Measurements from ENCODE around the gene IFT122. TPM values are rescaled to one million over a fixed set of nuclear protein-coding genes. Genes with fewer than 3 reads are reported as not detected.
"Not testable (repeated sequence)": the region's sequence is repeated elsewhere in the genome, so short reads cannot be mapped to it uniquely, and the experiment has no call there.

The IFT122 gene
- total RNA-seq, 1 donor from 2014 or later, result 28.6 TPM

DNA sequence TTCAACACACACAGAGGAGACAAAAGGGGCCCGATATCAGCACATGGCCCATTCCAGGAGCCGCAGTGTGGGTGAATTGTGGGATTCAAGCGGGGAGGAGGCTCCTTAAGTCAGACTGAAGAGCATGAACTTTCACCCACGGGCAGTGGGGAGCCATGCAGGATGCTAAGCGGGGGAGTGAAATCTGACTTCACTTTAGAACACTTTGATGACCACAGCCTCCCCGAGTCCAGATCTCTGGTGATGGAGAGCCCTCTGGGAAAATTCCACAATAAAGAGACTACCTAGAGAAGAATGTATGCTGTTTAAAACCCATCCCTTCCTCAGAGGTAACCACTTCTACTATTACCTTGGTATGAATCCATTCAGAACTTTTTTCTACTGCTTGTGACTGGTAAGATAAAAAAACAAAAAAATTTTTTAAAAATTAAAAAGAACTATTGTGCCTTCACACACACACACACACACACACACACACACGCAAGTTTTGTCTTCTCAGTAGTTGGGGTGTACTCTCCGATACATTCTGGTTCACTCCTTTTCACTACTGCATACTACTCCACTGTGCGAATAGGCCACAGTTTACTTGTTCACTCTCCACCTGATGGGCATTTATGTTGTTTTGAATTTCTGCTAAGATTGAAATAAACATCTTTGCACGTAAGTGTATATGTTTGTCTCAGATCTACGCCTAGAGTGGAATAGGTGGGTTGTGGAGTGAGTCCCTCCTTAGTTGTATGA is 100.9 kb downstream of the IFT122 start:
- no peak for DNase-seq (ENCODE audit: low spot score)

DNA sequence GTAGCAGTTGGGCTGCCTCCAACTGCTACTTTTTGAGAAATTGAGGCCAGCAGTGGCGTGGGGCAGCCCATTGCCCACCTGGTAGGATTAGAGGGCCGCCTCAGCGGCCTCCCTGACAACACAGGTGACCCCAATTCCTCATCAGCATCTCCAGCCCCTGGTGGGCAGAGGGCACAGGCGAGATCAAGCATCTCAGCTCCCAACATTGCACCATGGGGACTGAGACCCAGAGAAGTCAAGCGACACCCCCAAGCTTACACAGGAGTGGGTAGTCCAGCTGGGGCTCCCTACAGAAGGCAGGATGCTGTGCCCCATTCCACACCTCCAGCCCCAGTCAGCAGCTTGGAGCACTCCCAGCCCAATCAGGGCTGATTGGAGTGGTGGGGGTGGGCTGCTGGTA is 102.7 kb downstream of the IFT122 start:
- no peak for DNase-seq (ENCODE audit: low spot score)

DNA sequence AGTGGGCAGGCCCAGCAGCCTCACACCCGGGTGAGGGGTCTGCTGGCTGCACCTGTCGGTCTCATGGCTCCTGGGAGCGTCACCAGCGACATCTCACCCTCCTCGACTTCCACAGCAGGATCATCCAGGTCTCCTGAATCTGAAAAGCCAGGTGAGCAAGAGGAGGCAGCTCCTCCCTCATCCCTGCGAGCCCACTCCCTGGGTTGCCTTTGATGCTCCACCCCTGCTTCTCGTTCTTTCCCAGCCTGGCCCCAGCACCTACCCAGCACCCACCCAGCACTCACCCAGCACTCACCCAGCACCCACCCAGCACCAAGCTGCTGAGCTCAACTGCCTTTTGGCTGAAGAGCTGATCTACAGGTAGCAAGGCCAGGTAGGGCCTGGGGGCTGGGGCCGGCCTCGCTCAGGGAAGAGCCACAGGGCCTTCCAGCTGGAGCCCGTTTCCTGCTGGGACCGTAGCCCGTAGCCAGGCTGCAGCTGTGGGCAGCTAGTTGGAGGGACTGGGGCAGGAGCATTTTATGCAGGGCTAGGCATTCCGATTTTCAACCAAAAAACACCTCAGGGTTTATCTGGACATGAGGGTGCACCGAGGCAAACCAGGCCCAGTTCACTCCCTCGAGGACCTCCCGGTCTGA is 103.2 kb downstream of the IFT122 start, which contains the start of gene H1-8:
Gene H1-8 (plus strand): TSS at position 20 of the 635 bp plus-strand sequence. CDS start 44 bp downstream, at position 64.
- no peak for DNase-seq (ENCODE audit: low spot score)

DNA sequence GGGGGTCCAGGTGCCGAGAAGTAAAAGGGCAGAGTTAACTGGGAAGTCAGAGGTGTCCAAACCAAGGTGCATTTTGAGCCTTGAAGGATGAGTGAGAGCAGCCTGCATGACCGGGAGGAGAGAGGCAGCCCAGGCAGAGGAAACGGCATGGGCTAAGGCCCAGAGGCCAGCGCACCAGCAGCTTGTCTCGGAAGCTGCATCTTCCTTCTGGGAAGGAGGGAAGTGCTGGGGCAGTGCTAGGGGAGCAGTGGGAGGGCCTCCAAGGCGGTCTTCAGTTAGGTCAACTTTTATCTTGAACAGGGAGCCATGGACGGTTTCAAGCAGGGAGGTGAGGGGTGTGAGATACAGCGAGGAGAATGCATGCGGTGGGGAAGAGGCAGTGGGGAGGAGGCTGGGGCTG is 104.0 kb downstream of the IFT122 start:
- DNase-seq (ENCODE audit: low spot score), result no peak

DNA sequence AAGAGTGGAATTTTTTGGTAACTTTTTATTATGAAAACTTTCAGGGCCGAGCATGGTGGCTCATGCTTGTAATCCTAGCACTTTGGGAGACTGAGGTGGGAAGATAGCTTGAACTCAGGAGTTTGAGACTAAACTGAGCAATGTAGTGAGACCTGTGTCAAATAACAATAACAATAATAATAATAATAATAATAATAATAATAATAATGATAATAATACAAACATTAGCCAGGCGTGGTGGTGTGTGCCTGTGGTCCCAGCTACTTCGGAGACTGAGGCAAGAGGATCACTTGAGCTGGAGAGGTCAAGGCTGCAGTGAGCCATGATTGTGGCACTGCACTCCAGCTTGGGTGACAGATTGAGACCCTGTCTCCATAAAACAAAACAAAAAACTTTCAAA is 105.9 kb downstream of the IFT122 start:
- not testable (repeated sequence) for DNase-seq (ENCODE audit: low spot score)

DNA sequence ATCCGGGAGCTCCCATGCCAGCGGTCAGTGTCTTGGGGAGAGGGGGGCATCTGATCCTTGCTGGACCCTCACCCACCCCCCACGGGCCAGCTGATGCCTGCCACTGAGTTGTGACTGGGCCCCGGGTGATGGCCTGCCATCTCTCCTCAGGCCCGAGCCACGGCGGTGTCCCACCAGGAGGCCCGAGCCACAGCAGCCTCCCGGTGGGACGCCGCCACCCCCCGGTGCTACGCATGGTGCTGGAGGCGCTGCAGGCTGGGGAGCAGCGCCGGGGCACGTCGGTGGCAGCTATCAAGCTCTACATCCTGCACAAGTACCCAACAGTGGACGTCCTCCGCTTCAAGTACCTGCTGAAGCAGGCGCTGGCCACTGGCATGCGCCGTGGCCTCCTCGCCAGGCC is 107.2 kb downstream of the IFT122 start:
- no peak for DNase-seq (ENCODE audit: low spot score)

DNA sequence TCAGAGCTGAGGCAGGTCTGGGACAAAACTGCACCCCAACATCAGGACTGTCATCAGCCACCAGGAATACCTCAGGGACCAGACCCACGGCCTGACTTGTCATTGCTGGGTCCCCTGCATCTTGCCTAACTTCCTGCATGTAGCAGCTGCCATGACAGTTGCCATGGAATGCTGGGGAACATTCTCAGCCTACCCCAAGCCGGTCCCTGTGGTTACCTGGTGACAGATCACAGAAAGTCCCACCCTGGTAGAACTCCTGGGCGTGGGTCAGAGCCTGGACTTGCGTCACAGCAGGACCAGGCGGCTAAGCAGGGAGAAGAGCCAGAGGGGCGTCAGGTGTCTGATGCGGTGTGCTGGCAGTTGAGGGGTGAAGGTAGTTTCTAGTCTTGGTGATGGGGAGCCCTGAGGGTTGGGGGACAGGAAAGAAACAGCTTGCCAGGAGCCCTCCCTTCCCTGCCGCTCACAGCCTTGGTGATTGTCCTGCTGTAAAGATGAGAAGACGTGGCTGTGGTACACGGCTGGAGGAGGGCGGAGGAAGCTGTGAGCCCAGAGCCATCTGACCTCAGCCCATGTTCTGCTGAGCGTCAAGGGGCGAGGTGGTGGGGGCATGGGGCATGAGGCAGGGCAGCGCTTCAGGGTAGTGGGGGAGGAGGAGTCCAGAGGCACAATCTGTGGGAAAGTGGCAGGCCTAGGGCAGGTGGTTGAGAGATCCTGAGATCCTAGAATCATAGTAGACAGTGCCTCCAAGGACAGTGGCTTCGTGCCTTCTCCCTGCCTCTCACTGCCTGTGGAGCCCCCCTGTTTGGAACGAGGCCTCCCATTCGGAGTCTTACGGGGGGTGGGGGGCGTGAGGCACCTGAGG is 108.3 kb downstream of the IFT122 start:
- no peak for DNase-seq (ENCODE audit: low spot score)

DNA sequence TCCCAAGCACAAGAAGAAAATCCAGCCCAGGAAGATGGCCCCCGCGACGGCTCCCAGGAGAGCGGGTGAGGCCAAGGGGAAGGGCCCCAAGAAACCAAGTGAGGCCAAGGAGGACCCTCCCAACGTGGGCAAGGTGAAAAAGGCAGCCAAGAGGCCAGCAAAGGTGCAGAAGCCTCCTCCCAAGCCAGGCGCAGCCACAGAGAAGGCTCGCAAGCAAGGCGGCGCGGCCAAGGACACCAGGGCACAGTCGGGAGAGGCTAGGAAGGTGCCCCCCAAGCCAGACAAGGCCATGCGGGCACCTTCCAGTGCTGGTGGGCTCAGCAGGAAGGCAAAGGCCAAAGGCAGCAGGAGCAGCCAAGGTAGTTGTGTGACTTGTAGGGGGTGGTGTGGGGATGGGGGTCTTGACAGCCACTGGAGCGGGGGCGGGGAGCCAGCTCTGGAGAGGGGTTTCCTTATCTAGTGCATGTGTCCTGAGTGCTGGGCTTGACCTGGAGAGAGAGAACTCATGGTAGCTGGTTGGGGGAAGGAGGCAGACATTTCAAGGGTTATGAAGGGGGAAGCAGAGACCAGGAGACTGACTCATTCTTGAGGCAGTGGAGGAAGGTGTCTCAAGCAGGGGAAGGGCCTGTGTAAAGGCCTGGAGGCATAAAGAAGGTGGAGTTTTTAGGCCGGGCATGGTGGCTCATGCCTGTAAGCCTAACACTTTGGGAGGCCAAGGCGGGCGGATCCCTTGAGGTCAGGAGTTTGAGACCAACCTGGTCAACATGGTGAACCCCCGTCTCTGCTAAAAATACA is 109.2 kb downstream of the IFT122 start:
- no peak for DNase-seq (ENCODE audit: low spot score)

DNA sequence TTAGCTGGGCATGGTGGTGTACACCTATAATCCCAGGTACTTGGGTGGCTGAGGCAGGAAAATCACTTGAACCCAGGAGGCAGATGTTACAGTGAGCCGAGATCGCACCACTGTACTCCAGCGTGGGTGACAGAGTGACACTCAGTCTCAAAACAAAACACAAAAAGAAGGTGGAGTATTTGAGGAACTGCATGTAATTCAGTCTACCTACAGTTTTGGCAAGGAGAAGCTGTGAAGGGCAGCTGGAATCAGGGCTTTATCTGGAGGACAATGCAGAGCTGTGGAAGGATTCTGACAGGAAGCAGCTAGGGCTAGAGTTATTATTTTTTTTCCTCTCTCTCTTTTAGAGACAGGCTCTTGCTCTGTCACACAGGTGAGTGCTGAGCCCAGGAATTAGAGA is 109.8 kb downstream of the IFT122 start:
- DNase-seq (ENCODE audit: low spot score), result no peak

DNA sequence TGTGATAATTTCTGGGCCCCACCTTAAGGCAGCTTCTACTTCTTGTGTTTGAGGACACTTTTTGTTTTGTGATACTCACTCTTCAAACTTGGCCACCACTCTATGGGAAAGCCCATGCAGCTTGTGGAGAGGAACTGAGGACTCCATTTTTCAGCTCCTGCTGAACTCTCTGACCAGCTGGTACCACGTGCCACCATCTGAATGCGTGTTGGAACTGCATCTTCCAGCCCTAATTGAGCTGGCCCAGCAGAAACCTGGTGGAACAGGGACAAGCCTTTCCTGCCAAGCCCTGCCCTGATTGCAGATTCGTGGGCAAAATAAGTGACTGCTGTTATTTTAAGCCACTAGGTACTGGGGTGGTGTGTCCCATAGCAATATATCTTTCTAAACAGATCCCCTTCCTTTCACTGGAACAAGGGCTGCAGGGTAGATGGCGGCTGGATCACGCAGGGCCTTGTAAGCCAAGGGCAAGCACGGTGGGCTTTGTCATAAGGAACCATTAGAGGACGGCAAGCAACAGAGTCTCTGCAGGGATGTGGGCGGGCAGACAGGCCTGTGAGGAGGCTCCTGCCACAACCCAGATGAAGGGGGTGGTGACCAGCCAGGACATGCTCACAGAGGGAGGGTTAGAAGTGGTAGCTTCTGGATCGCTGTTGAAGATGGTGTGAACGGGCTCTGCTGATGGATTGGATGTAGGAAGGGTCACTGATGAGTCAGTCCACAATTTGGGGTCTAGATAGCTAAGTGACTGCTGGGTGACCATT is 112.4 kb downstream of the IFT122 start:
- DNase-seq (ENCODE audit: low spot score), result no peak

DNA sequence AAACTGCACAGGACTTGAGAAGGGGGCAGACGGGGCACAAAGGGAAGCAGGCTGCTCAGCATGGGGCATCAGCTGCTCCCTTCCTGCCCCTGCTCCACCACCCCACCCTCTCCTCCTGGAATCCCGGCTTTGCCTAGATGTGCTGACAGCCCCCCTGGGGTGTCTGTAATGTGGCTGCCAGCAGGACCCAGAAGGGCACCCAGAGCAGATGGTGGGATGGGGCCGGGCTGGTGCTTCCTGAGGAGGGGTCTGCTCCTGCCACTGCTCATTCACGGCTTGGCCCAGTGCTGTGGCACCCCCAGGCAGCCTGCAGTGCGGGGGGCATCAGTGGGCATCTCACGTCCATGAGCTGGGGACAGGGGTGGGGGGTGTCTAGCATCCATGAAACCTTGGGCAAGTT is 113.1 kb downstream of the IFT122 start:
- no peak for DNase-seq (ENCODE audit: low spot score)

DNA sequence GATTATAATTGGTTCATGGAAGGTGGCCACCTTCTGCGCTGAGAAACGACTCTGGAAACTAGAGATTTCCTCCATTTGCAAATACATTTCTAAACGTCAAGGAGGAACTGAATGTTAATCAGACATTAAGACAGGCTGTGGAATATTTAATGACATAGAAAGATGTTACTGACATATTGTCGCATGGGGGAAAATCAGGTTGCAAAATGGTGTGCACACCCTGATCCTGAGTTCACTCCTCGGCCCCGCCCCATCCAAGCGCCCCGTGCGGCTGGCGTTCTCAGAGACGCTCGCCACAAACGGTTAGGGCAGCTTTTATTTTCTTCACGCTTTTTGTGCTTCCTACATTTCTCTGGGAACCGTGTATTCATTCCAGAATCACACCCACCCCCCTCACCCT is 113.7 kb downstream of the IFT122 start:
- no peak for DNase-seq (ENCODE audit: low spot score)

DNA sequence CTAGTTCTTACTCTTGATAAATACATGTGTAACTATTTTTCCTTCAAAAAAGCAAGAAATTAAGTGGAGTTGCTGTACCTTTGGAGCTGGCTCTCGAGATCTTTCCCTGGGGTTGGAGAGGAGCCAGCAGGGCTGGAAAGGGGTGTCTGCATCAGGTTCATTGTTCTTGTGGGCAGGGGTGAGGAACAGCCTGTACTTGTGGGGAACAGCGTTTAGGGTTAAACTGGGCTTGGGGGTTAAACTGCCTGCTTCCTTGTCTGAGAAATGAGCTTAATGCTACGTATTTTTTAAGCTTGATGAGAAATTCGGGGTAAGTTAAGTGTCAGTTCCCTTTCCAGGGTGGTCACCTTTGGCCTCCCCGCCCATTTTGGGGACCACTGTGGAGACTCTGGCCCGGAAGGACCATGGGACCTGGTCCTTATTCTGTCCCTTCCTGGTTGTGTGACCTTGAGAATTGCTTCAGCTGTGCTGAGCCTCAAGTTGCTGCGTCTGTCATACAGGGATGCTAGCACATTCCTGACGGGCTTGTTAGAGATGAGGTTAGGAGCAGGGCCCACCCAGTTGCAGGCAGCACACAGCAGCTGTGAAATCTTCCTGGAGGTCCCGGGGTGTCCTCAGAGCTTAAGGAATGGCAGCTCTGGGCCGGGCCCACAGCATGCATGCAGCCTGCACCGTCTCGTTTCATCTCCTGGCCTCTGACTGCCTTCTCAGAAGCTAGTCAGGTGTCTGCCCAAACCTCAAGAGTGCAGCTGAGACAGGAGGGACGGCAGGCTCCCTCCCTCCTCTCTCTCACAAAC is 114.5 kb downstream of the IFT122 start:
- DNase-seq (ENCODE audit: low spot score), result no peak

DNA sequence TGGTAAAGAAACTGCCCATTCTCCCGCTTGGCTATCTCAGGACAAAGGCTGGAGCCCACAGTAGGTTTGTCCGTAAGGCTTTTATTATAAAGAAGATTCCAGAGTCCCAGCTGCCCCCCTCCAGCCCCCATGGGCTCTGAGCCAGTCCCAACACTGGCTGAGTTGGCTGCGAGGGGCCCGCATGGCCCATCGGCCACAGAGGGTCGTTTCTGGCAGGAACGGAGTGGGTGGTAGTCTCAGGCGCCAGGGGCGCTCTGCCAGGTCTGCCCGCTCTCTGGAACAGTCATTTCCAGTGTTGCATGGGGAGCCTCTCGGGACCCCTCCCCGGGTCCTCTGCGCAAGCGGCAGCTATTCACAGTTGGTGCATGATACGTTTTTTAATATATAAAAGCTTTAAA is 115.1 kb downstream of the IFT122 start:
- DNase-seq (ENCODE audit: low spot score), result no peak

DNA sequence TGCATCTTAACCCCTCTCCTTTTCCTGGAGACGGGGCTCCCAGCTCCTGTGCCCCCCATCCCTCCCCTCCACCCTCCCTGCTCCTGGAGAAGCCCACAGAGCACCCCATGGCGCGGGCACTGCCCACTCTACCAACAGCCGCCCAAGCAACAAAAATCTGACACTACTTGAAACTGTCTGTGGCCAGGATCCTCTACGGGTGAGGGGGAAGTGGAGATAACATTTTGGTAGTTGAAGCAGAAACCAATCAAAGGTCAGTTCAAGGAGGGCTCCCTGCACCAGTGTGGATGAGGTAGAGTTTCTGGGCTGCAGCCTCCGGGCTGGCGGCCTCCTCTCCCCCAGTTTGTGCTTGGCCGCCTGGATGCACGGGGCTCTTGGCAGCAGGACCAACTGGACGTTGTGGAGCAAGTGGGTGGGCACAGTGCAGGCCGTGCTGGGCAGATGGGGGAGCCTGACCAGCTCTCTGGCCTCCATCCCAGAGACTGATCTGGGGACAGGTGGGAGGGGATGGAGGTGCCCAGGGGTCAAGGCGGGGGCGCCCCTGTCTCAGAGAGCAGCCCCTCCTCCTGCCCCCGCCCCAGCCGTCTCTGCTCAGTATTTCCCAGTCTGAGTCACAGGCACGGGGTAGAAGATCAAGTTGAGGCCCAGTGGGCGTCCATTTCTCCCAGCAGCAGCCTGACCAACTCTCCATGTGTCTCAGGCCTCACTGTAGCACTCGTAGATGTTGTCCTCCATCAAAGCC is 115.8 kb downstream of the IFT122 start:
- DNase-seq (ENCODE audit: low spot score), result no peak

DNA sequence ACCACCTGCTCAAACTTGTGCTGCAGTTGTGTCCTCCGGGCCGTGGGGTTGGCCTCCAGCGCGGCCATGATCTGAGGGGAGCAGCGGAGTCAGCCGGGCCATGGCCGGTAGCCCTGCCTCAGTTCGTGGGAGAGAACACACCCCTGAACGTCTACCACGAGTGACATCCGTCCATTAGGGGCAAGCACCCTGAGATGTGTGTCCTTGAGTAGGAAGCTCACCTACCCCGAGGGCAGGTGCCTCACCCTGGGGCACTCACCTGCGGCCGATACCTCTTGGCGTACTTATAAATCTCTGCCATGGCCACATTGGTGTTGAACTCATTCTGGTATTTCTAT is 116.3 kb downstream of the IFT122 start:
- DNase-seq (ENCODE audit: low spot score), result no peak

DNA sequence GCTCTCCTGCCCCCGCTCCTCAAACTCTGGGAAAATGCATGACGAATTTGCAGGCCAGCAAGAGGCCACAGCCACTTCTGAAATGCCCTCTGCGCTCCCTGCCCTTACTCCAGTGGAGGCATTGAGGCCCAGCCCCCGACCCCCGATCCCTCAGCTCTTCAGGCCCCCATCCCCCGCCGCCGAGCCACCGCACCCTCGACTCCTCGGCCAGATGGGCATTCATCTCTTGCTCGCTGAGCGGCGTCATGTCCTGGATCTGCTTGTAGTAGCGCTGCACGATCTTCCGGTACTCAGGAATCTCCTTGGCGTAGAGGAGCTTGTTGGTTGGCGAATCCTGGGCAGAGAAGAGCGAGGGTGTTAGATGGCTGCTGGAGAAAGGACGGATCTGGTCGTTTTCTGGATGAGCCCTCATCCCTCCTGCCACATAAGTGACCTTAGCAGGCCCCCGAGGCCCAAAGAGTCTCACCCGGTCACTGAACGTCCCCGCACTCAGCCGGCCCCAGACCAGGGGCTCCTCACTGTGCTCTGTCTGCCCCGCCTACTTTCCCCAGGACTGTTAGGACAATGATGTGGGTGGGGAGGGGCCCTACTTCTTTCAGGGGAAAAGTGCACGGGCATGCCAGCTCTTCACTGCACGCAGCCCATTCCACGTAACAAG is 117.0 kb downstream of the IFT122 start:
- no peak for DNase-seq (ENCODE audit: low spot score)

DNA sequence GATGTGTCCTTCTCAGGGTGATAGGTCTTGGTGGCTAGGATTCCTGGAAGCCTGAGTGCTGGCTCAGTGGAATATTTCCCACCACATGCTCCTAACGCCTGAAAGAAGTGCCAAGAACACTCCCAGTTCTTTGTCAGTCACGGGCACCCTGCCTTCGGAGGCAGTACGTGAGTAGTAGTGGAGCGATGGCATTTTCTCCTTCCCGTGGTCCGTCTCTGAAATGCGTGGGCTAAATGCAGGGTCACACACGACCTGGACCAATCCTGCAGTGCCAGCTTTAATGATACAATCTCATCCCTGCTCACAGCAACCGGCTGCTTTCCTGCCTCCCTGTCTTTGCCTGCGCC is 117.5 kb downstream of the IFT122 start:
- no peak for DNase-seq (ENCODE audit: low spot score)

DNA sequence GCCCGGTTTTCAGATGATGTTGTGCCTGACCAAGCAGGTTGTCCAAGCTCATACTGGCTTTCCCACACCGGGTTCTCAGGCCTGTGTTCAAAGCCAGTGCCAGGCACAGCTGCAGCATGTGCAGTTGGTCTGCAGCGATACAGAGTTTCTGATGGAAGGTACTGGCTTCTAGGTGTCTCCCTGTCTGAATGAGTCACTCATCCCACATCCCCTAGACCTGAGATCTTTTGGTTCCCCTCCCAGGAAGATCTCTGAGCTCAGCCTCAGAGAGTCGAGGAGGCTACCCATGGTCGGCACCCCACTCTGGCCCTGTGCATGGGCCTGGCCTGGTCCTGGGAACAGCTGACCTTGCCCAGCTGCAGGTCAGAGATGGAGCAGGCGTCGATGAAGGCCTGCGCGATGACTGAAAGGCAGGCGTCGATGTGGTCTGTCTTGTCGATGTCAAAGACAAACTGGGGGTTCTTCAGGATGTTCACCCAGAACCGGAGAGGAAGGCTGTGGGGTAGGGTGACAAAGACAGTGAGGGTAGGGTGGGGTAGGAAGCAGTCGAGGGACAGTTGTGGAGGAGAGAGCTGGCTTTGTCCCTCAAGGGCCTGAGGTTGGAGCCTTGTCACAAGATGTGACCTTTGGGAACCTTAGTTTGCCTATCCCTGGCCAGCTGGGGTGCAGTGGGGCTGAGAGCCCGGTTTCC is 118.2 kb downstream of the IFT122 start:
- DNase-seq (ENCODE audit: low spot score), result no peak

Data from mucosa of gallbladder (tissue), 1 donor.